Muscle of back (tissue), 11 donors: ENCODE results near the gene GALNT18. TPM values are rescaled to one million over a fixed set of nuclear protein-coding genes. Genes with fewer than 3 reads are reported as not detected.
"Not testable (repeated sequence)": the region's sequence is repeated elsewhere in the genome, so short reads cannot be mapped to it uniquely, and the experiment has no call there.

Experiments
- DNase-seq, 3 donors: peaks; one replicate each; pipeline versions ENCODE4 v3.0.0 to v3.0.0-alpha.2; 2013
- polyA plus RNA-seq, 10 donors: library from polyadenylated mRNA; unstranded; fragments of 120-200 nt; gene quantifications; one replicate each; pipeline ENCODE4 v1.2.1, GENCODE V29; 2013; ENCODE audit not compliant: insufficient read length in 10 of 10

The GALNT18 gene
- polyA plus RNA-seq, 10 donors, result 8.2 to 14.0 (median 11.1) TPM

DNA sequence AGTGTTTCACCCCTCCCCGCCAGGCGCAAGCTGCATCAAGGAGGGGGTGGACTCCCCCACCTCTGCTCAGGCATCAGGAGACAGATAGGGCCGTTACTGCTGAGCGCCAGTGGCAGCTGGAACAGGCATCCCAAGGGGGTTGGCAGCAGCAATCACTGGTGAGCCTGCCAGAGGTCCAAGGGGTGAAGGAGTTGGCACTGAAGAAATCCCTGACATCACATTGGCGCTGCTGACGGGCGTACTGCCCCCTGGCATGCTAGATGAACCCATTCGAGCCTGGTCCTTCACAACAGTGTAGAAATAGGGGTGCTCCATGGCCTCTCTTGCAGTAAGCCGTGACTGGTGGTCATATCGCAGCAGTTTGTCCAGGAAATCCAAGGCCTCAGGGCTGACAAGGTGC, 270.0 kb downstream of the GALNT18 start:
- not testable (repeated sequence) for DNase-seq

DNA sequence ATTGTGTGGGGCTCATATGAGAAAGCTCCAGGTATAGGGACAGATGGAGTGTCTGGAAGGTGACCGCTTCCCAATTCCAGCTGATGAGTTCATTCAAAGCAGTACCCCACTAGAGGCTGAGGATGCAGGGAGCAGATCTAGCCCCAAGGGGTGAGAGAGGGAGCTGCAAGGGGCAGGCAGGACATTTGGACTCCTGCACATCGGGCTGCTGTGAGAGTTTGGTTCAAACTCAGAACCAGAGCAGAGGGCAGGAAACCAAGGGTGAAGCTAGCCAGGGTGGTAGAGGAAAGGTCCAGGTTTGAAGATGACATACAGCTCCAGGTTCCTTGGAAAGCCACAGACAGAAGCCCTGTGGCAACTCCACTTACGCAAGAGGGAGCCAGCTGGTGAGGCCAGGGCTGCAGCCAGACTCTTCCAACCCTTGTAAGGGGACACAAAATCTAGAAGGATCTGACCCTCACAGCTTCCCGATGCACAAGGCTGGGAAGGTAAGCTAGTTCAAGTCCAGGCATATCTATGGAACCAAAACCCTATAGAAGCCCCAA, 270.7 kb downstream of the GALNT18 start:
- DNase-seq, result no peak

DNA sequence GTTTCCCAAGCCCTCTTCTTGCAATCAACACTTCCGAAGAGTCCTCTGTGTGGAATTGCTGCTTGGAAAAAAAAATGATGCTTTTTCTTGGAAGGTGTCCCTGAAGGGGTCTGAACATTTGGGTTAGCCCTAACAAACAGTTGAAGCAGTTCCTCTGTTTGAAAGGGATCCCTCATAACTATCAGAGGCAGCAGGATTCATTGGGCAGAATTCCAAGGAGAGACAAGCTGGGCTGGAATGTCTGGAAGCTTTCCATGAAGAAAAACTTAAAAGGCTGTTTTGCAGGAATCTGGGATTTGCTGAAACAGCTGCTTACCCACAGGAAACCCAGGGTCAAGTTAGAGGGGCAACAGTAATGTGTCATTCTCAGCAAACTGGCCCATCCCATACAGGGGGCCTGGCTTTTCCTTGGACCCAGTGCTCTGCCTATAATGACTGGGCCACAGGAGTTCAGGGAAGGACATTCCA, 271.9 kb downstream of the GALNT18 start:
- peak; percentile 78 to 91 (median 82) for DNase-seq

DNA sequence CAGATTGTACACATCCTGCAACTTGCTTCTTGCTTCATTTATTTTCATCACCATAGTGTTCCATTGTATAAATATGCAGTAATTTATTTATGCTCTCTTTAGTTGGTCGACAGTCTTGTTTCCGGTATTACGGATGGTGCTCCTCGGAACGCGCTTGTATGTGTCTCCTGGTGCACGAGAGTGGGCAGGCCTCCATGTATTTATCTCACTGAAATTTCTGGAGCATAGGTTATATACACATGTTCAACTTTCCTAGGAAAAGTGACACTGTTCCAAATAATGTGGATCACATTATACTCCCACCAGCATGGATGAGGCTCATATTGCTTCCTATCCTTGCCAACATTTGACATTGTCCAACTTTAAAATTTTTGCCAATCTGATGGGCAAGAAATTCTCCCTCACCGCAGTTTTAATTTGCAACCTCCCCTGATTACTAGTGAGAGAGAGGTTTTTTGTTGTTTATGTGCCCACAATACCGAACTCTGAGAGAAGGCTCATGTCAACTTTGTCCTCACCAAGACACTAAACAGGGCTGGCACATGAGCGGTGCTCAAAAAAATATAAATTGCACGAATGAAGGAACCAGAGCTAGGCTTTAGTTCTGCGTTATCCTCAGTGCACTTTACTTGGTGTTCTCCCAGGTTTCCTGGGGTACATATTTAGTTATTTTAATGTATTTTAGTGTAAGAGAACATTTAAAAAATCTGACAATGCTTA, 272.5 kb downstream of the GALNT18 start:
- DNase-seq, result peak; percentile 49 to 89 (median 80)

DNA sequence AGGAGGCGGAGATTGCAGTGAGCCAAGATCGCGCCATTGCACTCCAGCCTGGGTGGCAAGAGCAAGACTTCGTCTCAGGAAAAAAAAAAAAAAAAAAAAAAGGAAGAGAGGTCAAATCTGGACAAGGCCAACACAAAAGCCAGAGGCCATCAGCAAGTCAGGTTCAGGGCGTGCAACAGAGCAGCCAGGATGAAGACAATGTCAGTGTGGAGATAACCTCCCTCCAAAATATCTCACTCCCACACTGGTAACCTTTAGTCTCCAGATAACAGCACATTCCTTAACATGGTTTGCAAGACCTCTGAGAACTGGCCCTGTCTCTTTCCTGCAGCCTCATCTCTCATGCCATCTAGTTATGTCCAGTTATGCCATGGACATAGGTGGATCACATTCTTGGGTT, 273.5 kb downstream of the GALNT18 start:
- peak in 1 of 3 donors; percentile 46 for DNase-seq

DNA sequence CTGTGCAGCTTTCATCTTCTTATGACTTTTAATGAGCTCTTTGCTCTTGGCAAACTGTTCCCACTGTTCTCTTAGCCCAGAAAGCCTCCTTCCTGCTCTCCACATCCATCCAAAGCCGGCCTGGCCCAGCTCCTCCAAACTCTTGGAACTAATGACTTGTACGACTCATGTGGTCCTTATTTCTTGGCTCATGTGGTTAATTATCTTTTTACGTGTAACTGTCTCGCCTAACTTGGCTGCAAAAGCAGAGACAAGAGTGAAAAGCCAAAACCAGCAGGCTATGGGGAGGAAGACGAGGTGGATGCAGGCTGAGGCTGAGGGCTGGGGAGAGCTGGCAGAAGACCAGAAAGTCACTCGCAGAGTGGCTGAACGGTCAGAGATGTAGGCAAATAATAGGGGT, 274.2 kb downstream of the GALNT18 start:
- DNase-seq, result peak; percentile 37 to 87 (median 74)

DNA sequence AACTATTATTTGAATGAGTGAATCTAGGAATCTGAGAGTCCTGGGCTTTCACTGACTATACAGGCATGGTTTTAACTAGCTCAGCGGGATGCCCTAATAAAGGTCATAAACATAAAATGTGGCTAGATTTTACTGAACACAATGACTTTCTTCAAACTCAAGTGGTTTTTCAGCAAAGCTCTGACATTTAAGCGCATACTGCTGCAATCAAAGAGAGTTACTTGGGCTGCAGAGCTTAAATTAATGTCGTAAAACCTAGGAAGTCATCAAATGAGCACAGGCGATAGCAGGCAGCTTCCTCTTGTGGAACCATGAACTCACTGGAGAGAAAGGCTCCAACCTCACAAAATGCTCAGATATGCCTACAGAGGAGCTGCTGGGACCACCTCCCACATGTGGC, 275.5 kb downstream of the GALNT18 start:
- DNase-seq, result no peak

DNA sequence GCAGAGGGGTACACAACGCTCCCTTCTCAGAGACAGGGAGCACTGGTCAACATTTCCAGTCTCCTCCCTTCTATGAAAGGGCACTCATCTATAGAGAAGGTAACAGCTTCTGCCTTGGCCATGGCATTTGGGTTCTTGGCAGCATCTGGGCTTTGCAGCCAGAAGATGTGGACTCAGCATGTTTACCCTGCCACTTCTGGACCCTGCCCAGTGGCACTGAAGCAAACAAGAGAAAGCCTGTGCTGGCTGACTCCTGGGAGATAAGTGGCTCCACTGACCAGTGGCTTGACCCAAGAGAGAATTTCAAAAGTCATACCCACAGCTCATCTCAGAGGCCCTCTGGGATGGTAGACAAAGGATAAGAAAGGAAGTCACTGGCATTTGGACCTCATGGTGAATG, 276.7 kb downstream of the GALNT18 start:
- no peak for DNase-seq

DNA sequence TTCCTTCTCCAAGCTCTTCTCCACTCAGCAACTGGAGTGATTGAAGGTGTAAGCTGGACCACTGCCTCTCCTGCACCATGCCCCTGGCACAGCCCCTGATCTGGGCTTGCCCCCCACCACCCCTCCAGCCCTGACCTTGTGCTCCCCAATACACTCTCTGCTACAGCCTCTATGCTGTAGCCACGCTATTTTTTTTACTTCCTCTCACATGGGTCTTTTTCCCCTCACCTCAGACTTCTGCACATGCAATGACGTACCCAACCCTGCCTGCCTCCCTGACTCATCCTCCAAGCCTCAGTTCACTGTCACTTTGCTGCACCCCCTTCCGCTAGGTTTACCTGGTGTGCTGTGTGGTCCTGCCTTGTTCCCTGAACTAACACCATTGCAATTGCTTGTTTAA, 277.8 kb downstream of the GALNT18 start:
- DNase-seq, result no peak

DNA sequence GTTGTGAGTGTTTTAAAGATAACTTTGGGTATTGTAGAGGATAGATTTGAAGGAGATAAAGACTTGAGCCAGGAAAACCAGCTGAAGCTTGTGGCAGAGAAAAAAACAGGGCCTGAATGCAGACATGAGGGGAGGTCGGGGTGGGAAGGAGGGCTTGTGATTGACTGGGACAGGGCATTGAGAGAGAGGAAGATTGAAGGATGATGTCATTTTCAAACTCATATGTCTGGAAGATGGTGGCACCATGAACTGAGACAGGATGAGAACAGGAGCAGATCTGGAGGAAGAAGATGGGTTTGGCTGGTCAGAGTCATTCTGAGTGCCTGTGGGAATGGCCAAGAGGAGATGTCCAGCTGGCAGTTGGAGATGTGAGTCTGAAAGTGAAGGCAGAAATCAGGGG, 283.5 kb downstream of the GALNT18 start:
- DNase-seq, result no peak

DNA sequence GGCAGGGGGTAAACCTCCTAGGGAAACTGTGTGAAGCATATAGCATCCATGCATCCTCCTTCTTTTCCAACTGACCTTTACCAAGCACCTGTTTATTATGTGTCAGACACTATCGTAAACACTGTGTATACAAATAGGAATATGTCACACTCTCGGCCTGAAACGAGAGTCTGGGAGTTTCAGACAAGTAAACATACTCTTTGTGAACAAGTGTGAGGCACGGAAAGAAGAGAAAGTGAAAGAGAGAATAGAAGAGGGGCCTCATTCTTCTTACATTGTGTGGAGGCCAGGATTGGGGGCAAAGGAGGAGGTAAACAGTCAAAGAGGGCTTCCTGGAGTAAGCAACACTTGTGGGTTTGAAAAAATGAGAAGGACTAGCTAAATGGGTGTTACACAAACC, 285.1 kb downstream of the GALNT18 start:
- DNase-seq, result peak in 1 of 3 donors; percentile 46

DNA sequence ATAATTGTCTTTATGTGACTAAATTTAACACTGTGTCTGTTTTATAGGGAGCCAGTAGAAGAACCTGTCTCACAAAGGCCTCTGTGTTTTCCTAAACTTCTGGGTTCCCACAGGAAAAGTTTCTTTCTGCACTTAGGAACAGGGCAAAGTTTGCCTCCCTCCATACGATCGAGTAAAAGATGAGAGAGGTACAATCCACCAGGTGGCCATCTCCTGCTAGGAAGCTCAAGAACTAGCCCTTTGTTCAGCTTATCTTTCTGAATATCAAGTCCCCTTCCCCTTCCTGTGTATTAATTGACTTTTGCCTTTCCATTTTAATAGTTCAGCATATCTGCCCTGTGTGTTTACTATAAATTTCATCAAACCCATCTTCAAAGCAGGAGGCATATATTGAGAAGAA, 286.8 kb downstream of the GALNT18 start:
- no peak for DNase-seq

DNA sequence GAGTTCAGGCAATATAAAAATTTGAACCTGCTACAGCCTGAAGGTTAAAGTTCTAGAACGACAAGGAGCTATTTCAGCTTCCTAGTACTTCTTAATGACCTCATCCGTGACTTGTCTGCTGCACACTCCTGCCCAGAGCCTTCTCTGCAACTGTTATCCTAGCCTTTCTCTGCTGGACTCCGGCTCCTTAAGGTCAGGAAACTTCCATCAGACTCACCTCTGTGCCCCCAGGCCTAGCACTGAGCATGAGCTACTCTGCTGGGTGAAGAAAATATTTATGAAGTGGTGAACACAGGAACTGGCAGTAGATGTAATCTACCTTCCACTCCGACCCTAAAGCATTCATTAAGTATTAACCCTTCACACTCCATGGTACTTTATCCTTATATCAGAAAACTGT, 287.2 kb downstream of the GALNT18 start:
- DNase-seq, result no peak

DNA sequence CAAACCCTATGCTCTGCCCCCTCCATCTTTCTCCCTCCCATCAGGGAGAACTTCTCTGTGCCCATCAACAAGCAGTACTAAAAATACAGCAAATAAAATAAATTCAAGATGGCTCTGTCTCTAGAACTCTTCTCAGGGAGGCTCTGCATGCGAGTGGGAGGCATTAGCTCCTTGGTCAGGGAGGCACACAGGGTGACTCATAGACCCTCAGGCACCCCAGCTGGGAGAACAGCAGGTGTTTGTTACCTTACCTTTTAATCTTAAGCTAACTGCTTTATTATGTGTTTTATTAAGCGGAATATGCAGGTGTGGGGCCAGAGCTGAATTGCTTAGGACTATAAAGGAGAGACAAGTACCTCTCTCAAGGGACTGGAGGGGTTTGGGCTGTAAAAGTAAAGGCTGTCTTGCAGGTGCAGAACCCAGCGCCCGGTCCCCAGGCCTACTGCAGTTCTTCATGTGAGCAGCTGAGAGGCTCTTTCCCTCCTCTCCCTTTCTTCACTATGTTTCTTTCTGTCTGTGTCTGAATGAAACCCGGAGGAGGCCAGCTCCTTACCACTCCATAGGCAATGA, 289.6 kb downstream of the GALNT18 start:
- no peak for DNase-seq

DNA sequence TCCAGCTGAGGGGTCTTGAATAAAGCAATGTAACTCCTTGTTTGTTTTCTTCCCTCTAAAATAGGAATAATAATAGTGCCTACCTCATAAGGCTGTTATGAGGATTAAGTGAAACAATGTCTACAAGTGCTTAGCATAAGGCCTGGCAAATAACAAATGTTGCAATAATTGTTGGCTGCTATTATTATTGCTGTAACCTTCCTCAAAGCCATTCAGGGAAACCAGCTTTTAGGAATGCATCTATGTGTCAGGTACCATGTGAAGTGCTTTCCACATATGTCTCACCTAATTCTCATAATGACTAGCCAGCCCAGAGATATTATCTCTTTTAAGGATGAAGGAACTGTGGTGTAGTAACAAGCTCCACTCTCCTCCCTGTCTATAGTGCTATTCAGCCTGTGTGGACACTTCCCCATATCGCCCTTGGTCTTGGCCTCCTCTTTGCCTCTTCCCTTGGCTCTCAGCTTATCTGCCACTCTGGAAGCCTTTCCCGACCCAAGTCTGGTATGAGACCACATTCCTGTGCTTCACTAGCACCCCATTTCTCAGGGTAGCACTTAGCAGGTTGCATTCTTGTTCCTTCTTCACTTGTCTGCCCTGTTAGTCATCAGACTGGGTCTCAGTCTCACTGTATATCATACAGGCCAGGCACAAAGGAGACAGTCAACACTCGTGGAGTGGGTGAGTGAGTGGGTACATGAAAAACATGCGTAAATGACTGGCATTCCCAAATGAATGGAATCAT, 292.6 kb downstream of the GALNT18 start:
- DNase-seq, result no peak

DNA sequence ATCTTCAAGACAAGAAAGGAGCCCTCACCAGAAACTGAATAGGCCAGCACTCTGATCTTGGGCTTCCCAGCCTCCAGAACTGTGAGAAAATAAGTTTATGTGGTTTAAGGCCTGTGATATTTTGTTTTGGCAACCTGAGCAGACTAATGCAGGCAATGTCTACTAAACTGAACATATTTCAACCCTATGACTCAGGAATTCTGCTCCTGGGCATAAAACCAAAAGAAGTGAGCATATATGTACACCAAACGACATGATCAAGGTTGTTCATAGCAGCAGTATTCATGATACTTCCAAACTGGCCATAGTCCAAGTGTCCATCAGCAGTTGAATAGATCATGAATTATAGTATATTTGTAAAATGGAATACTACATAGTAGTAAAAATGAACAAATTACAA, 297.7 kb downstream of the GALNT18 start:
- no peak for DNase-seq

DNA sequence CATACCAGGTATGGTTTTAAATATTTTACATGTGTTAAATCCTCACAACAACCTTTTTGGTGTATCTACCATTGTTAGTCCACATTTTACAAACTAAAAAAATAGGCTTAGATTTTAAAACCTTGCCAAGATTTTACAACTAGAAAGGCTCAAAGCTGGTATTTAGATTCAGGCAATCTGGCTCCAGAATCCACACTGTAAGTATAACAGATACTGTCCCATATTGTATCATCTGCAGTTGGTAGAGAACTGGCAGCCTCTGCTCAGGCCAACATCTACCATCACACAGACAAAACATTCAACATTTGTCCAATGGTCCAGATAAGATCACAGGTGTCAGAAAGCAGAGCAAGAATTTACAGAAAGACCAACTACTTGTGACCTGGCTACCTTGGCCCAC, 299.7 kb downstream of the GALNT18 start:
- DNase-seq, result no peak

DNA sequence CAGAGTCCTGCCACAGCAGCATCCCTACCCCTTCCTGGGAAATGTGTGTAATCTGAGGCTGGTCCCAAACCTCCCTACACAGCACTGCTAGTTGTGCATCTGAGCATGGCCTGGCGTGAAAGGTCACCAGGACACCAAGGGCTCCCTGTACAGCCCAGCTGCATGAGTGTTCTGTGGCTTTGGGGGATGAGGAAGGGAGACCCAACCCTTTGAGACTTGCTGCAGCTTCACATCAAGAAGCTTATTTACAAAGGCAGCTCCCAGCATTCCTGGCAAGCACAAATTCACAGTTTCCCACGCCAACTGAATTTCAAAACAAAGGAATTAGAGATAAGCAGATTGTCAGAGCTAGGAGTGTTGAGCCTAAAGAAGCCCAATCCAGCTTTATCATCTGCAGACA, 301.0 kb downstream of the GALNT18 start:
- DNase-seq, result no peak

DNA sequence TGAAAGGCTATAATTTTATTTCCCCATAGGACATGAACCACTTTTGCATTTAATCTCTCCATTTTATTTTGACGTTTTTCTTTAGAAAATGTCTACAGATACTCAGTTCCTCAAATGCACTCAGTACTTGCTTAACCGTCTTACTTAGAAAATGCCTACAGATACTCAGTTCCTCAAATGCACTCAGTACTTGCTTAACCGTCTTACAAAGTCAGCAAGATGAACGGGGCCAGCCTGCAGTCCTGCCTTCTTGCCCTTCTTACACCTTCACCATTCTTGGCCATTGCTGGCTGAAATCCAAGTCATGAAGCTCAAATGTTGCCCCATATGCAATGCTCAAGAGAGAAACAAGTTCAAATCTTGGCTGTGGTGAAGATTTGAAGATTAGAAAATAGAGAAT, 302.8 kb downstream of the GALNT18 start:
- DNase-seq, result no peak

DNA sequence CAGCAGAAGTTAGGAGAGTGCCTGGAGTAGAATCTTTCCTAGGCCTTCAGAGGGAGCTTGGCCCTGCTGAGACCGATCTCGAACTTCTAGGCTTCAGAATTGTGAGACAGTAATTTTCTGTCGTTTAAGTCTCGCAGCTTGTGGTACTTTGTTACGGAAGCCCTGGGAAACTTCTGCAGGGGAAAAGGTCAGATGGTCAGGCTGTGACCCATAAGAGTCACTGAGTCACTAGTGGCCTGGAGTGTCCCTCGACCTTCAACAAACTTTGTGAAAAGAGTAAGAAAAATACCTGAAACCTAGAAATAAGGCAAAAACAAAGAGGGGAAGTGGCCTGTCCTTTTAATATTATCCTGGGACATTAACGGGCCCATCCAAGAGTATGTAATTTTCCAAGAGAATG, 303.3 kb downstream of the GALNT18 start:
- DNase-seq, result no peak

DNA sequence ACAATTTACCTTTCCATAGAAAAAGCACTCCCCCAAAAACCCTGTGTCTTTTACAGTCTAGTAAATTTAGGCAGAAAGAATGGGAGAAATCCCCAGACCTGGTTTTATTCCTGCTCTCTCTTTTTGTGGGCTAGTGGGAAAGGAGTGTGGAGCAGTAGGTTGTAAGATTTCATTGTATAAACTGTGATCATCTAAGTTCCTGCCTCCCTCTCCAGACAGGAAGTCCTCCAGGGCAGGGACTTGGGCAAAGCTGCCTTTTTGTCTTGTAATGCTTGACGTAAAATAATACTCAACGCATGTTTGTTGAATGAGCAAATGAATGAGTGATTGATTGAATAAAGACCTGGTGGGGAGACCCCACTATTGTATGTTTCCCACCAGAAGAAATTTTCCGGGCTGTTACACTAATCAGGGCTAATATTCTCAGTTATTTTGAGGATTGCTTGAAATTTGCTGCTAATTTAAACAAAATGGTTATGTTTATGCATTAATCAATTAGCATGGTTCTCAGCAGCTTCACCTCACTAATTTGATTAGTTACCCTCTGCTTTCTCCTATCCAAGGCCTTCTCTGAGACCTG, 305.1 kb downstream of the GALNT18 start:
- DNase-seq, result no peak
